HL-60/S4 treated with phorbol 12-myristate 13-acetate at 8.2 ng/mL for 4 days and 3 days (cell line): Measurements from ENCODE around the gene C9orf152.
"Not testable (repeated sequence)": the region's sequence is repeated elsewhere in the genome, so short reads cannot be mapped to it uniquely, and the experiment has no call there.

Source experiments
- in situ Hi-C: fragments of 300-500 bp; cut with MboI; formaldehyde crosslinking; loops from 2 replicates; pipeline ENCODE4 v1.15.0; 2022; ENCODE audit warnings: low sequenced_read_pairs

The C9orf152 gene

GRCh38 chr9:110214586-110215355 is 6.8 kb upstream of the C9orf152 start:
- in situ Hi-C loops: no loop called here

GRCh38 chr9:110214090-110214489 is 6.1 kb upstream of the C9orf152 start:
- in situ Hi-C loops: no loop called here

GRCh38 chr9:110213413-110214044 is 5.6 kb upstream of the C9orf152 start:
- in situ Hi-C loops: no loop called here

GRCh38 chr9:110207071-110207641 is 803 bp downstream of the C9orf152 start:
- in situ Hi-C loops: no loop called here

GRCh38 chr9:110206389-110206788 is 1.6 kb downstream of the C9orf152 start:
- in situ Hi-C loops: no loop called here

GRCh38 chr9:110205612-110206011 is 2.3 kb downstream of the C9orf152 start:
- in situ Hi-C loops: not testable (repeated sequence)

GRCh38 chr9:110202232-110202631 is 5.7 kb downstream of the C9orf152 start:
- in situ Hi-C loops: no loop called here

GRCh38 chr9:110199643-110200042 is 8.3 kb downstream of the C9orf152 start:
- in situ Hi-C loops: loop anchor here (25.0 kb wide), 1 partner anchor 413 kb away; no protein-coding TSS in a partner anchor

- in situ Hi-C loops: loop anchor here (25.0 kb wide), 1 partner anchor 414 kb away; no protein-coding TSS in a partner anchor
Measured at GRCh38 chr9:110198357-110198756, 9.6 kb downstream of the C9orf152 start.

GRCh38 chr9:110197330-110198187 is 10.4 kb downstream of the C9orf152 start:
- in situ Hi-C loops: loop anchor here (25.0 kb wide), 1 partner anchor 415 kb away; no protein-coding TSS in a partner anchor

- in situ Hi-C loops: loop anchor here (25.0 kb wide), 1 partner anchor 416 kb away; no protein-coding TSS in a partner anchor
Measured at GRCh38 chr9:110196084-110196499, 11.9 kb downstream of the C9orf152 start.

GRCh38 chr9:110192531-110193261 is 15.3 kb downstream of the C9orf152 start:
- in situ Hi-C loops: loop anchor here (25.0 kb wide), 1 partner anchor 420 kb away; no protein-coding TSS in a partner anchor

- in situ Hi-C loops: loop anchor here (25.0 kb wide), 1 partner anchor 421 kb away; no protein-coding TSS in a partner anchor
Measured at GRCh38 chr9:110191615-110192014, 16.3 kb downstream of the C9orf152 start.

- in situ Hi-C loops: loop anchor here (25.0 kb wide), 1 partner anchor 423 kb away; no protein-coding TSS in a partner anchor
Measured at GRCh38 chr9:110189559-110190320, 18.2 kb downstream of the C9orf152 start.

- in situ Hi-C loops: loop anchor here (25.0 kb wide), 1 partner anchor 423 kb away; no protein-coding TSS in a partner anchor
Measured at GRCh38 chr9:110188991-110189390, 19.0 kb downstream of the C9orf152 start.

GRCh38 chr9:110188101-110188500 is 19.9 kb downstream of the C9orf152 start:
- in situ Hi-C loops: loop anchor here (25.0 kb wide), 1 partner anchor 424 kb away; no protein-coding TSS in a partner anchor

GRCh38 chr9:110187126-110187525 is 20.8 kb downstream of the C9orf152 start:
- in situ Hi-C loops: loop anchor here (25.0 kb wide), 1 partner anchor 425 kb away; no protein-coding TSS in a partner anchor

- in situ Hi-C loops: loop anchor here (25.0 kb wide), 1 partner anchor 426 kb away; no protein-coding TSS in a partner anchor
Measured at GRCh38 chr9:110186254-110186653, 21.7 kb downstream of the C9orf152 start.

- in situ Hi-C loops: loop anchor here (25.0 kb wide), 1 partner anchor 426 kb away; no protein-coding TSS in a partner anchor
Measured at GRCh38 chr9:110185806-110186205, 22.2 kb downstream of the C9orf152 start.
